HEK293 (cell line): Measurements from ENCODE around the gene GPR4.

Experiments used
- GLI4 ChIP-seq: fragments of 450-650 bp; formaldehyde crosslinking; IDR thresholded peaks from 2 replicates; pipeline ENCODE4 v1.5.1; 2016; ENCODE audit warnings: missing biosample characterization, missing genetic modification characterization
- TF ChIP-seq, protein P1 (sequence below): fragments of 450-650 bp; formaldehyde crosslinking; IDR thresholded peaks from 2 replicates; pipeline ENCODE4 v1.5.1; 2016; ENCODE audit warnings: missing biosample characterization, missing genetic modification characterization

DNA sequence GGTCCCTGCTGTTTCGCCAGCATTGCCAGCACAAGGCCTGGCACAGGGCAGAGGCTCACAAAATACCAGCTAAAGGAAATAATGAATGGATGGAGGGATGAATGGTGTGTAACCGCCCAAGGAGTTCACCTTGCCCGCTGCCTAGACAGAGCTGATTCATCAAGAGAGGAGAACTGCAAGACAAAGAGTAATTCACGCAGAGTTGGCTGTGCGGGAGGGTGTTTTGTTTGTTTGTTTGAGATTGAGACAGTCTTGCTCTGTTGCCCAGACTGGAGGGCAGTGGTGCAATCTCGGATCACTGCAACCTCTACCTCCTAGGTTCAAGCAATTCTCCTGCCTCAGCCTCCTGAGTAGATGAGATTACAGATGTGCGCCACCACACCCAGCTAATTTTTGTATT is 20.4 kb downstream of the GPR4 start:
- TF ChIP-seq, protein P1, sequence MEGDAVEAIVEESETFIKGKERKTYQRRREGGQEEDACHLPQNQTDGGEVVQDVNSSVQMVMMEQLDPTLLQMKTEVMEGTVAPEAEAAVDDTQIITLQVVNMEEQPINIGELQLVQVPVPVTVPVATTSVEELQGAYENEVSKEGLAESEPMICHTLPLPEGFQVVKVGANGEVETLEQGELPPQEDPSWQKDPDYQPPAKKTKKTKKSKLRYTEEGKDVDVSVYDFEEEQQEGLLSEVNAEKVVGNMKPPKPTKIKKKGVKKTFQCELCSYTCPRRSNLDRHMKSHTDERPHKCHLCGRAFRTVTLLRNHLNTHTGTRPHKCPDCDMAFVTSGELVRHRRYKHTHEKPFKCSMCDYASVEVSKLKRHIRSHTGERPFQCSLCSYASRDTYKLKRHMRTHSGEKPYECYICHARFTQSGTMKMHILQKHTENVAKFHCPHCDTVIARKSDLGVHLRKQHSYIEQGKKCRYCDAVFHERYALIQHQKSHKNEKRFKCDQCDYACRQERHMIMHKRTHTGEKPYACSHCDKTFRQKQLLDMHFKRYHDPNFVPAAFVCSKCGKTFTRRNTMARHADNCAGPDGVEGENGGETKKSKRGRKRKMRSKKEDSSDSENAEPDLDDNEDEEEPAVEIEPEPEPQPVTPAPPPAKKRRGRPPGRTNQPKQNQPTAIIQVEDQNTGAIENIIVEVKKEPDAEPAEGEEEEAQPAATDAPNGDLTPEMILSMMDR: no peak
- TF ChIP-seq GLI4 (tag by site-specific recombination): no peak
